ENCODE data around the gene HOXC10. TPM values are rescaled to one million over a fixed set of nuclear protein-coding genes. Genes with fewer than 3 reads are reported as not detected.

The HOXC10 gene
- total and polyA plus RNA-seq, 10 of the 15 experiments (the other 5 are each of a cell fraction or from before 2014, with no cell fraction given), result 0.59 TPM; not detected in 9

GRCh38 chr12:54001283-54002187 lies 16.6 kb downstream of the HOXC10 start:
- WGBS (ENCODE audit: insufficient coverage, insufficient replicate concordance, low lambda C conversion rate, missing lambda C conversion rate), result 8% methylated on average over 8 of the region's 8 CpGs
- peaks cover 23 to 41% of the 10 kb centered on the region in 2 experiments for H3K27me3 ChIP-seq (replicated peaks in 1 of 2; ENCODE audit: control insufficient read depth in 2 of 2, insufficient read depth in 2 of 2, low read length in 1 of 2)
- in situ Hi-C loops (cut with MboI), result no loop called here
- no peak overlapping the region for H3K4me3 ChIP-seq
- intact Hi-C loops (cut with micrococcal nuclease; ENCODE audit: unreplicated experiment), result loop anchor here (10.0 kb wide), 1 partner anchor 373 kb away; no protein-coding TSS in a partner anchor
- no peak overlapping the region for H3K4me2 ChIP-seq (ENCODE audit: control insufficient read depth, insufficient read depth)
- no peak overlapping the region for H2AFZ ChIP-seq (ENCODE audit: control insufficient read depth, low read depth, low read length)
- TF ChIP-seq NR2C2 (IDR thresholded peaks at IDR 0.05; ENCODE audit: borderline replicate concordance, control insufficient read depth, insufficient read length, low read depth) (no peak), BHLHE40 (IDR thresholded peaks at IDR 0.05; ENCODE audit: borderline replicate concordance in 1 of 2, low read depth in 2 of 2, low read length in 1 of 2) (no peak)
- no peaks in the 10 kb centered on the region for H3K9me3 ChIP-seq (replicated peaks; ENCODE audit: control insufficient read depth, insufficient read depth, low read length)
- ChIA-PET SMC1A (ENCODE audit: uncharacterized antibody, unreplicated experiment) (interaction anchor here (0.7 to 0.9 kb wide), 2 partner anchors 31 to 193 kb away, joined by 3 read pairs; partner anchors contain the start of gene HOXC5), CTCF (interaction anchor here (0.6 to 2.6 kb wide), 4 partner anchors 17 to 198 kb away, joined by 3 to 16 read pairs (median 7); partner anchors contain the start of genes HOXC10 and HOXC5), POLR2A (interaction anchor here (0.5 kb wide), 1 partner anchor 208 kb away, joined by 4 read pairs; no protein-coding TSS in a partner anchor), RAD21 (ENCODE audit: unreplicated experiment) (interaction anchor here (1.5 kb wide), 1 partner anchor 51 kb away, joined by 3 read pairs; no protein-coding TSS in a partner anchor)
- ATAC-seq, result no peak
- no peak for FAIRE-seq
- H3K4me1 ChIP-seq (ENCODE audit: control insufficient read depth, insufficient read depth, low read length), result peaks cover 6% of the 10 kb centered on the region
- H3K79me2 ChIP-seq (ENCODE audit: control insufficient read depth, insufficient read depth, low read length), result no peaks in the 10 kb centered on the region
- H3K36me3 ChIP-seq (ENCODE audit: control insufficient read depth in 2 of 2, insufficient read depth in 2 of 2, low read length in 1 of 2), result no peaks in the 10 kb centered on the region
- no peak for DNase-seq (ENCODE audit: low read depth, low spot score)
- H4K20me1 ChIP-seq (ENCODE audit: control insufficient read depth, insufficient read depth), result no peaks in the 10 kb centered on the region
- no TSS peak for BruUV-seq (replicated peaks)
- no peak overlapping the region for H3K27ac ChIP-seq (ENCODE audit: control insufficient read depth, insufficient read depth)
- H3K9ac ChIP-seq (ENCODE audit: control insufficient read depth, insufficient read depth, low read length), result no peak overlapping the region

- SMC1A ChIA-PET (ENCODE audit: uncharacterized antibody, unreplicated experiment), result interaction anchor here (0.7 to 1.9 kb wide), 3 partner anchors 20 to 192 kb away, joined by 3 to 4 read pairs (median 3); partner anchors contain the start of gene HOXC5
Observed at GRCh38 chr12:54002278-54002914, 17.4 kb downstream of the HOXC10 start.

More at GRCh38 chr12:54002278-54002914, 17.4 kb downstream of the HOXC10 start:
- Histone ChIP-seq H3K4me2 (ENCODE audit: control insufficient read depth, insufficient read depth) (no peak overlapping the region), H3K9me3 (replicated peaks; ENCODE audit: control insufficient read depth, insufficient read depth, low read length) (no peaks in the 10 kb centered on the region), H3K27ac (ENCODE audit: control insufficient read depth, insufficient read depth) (no peak overlapping the region), H3K4me3 (no peak overlapping the region), H2AFZ (ENCODE audit: control insufficient read depth, low read depth, low read length) (no peak overlapping the region), H3K4me1 (ENCODE audit: control insufficient read depth, insufficient read depth, low read length) (peaks cover 6% of the 10 kb centered on the region), H3K27me3 (replicated peaks in 1 of 2; ENCODE audit: control insufficient read depth in 2 of 2, insufficient read depth in 2 of 2, low read length in 1 of 2) (peaks cover 23 to 40% of the 10 kb centered on the region in 2 experiments), H3K79me2 (ENCODE audit: control insufficient read depth, insufficient read depth, low read length) (no peaks in the 10 kb centered on the region), H3K36me3 (ENCODE audit: control insufficient read depth in 2 of 2, insufficient read depth in 2 of 2, low read length in 1 of 2) (no peaks in the 10 kb centered on the region), H3K9ac (ENCODE audit: control insufficient read depth, insufficient read depth, low read length) (no peak overlapping the region), H4K20me1 (ENCODE audit: control insufficient read depth, insufficient read depth) (no peaks in the 10 kb centered on the region)
- in situ Hi-C loops (cut with MboI) (no loop called here), intact Hi-C loops (cut with micrococcal nuclease; ENCODE audit: unreplicated experiment) (loop anchor here (10.0 kb wide), 1 partner anchor 372 kb away; no protein-coding TSS in a partner anchor)
- RAD21 ChIA-PET (ENCODE audit: unreplicated experiment), result interaction anchor here (0.9 to 1.5 kb wide), 2 partner anchors 50 to 205 kb away, joined by 3 read pairs; no protein-coding TSS in a partner anchor
- TF ChIP-seq BCLAF1 (IDR thresholded peaks at IDR 0.05) (no peak), POLR2AphosphoS2 (IDR thresholded peaks at IDR 0.05; ENCODE audit: low read depth, low read length) (no peak)
- POLR2A ChIA-PET, result no interaction called here
- DNase-seq (ENCODE audit: low read depth, low spot score), result no peak
- CTCF ChIA-PET, result interaction anchor here (0.6 to 2.0 kb wide), 4 partner anchors 18 to 489 kb away, joined by 3 to 5 read pairs (median 3); partner anchors contain the start of genes HOXC10 and HOXC5
- BruUV-seq (replicated peaks), result no TSS peak
- WGBS (ENCODE audit: insufficient coverage, insufficient replicate concordance, low lambda C conversion rate, missing lambda C conversion rate), result 14% methylated on average over 19 of the region's 19 CpGs
- ATAC-seq, result no peak
- FAIRE-seq, result no peak
